HUDEP-2 (cell line): ENCODE measurements around the gene ATP6AP1.

Source experiments
- DNase-seq, 76 experiments: peaks; one replicate each; lab custom pipeline; 2025; ENCODE audit not compliant: unreplicated experiment in 76 of 76; lab: John Stamatoyannopoulos, UW

ATP6AP1 gene

GRCh38 chrX:154467556-154467955 lies 39.1 kb downstream of the ATP6AP1 start:
- DNase-seq, result no peak

GRCh38 chrX:154468217-154468616 lies 39.7 kb downstream of the ATP6AP1 start:
- no peak for DNase-seq

- DNase-seq, result no peak
These were observed 40.6 kb downstream of the ATP6AP1 start for GRCh38 chrX:154469114-154469513.

- no peak for DNase-seq
These were observed 41.4 kb downstream of the ATP6AP1 start for GRCh38 chrX:154469880-154470279.

- no peak for DNase-seq
These were observed 42.0 kb downstream of the ATP6AP1 start for GRCh38 chrX:154470434-154470833.

- DNase-seq, result peak in 16 of 76 experiments; percentile 4 to 43 (median 22)
These were observed 42.6 kb downstream of the ATP6AP1 start for GRCh38 chrX:154470914-154471568.

- DNase-seq, result no peak
These were observed 43.6 kb downstream of the ATP6AP1 start for GRCh38 chrX:154471839-154472684.

- peak in 55 of 76 experiments; percentile 0 to 66 (median 34) for DNase-seq
These were observed 44.5 kb downstream of the ATP6AP1 start for GRCh38 chrX:154472685-154473632.

- peak in 2 of 76 experiments; percentile 2 to 4 for DNase-seq
These were observed 45.2 kb downstream of the ATP6AP1 start for GRCh38 chrX:154473683-154474082.

GRCh38 chrX:154476821-154477220 lies 48.3 kb downstream of the ATP6AP1 start:
- DNase-seq, result no peak

- peak in 1 of 76 experiments; percentile 3 for DNase-seq
These were observed 49.5 kb downstream of the ATP6AP1 start for GRCh38 chrX:154477891-154478477.

- peak in 75 of 76 experiments; percentile 3 to 95 (median 85) for DNase-seq
These were observed 50.5 kb downstream of the ATP6AP1 start, which contains the start of gene LAGE3 for GRCh38 chrX:154478728-154479622. Gene LAGE3, minus strand, starts transcription at chrX:154479281. Its CDS starts 366 bp downstream, at chrX:154478915.

GRCh38 chrX:154481195-154481594 lies 52.7 kb downstream of the ATP6AP1 start:
- no peak for DNase-seq

GRCh38 chrX:154481911-154482601 lies 53.6 kb downstream of the ATP6AP1 start:
- DNase-seq, result no peak

GRCh38 chrX:154482786-154483185 lies 54.3 kb downstream of the ATP6AP1 start:
- no peak for DNase-seq

- no peak for DNase-seq
These were observed 54.8 kb downstream of the ATP6AP1 start for GRCh38 chrX:154483325-154483724.

- DNase-seq, result peak in 64 of 76 experiments; percentile 1 to 76 (median 46)
These were observed 56.0 kb downstream of the ATP6AP1 start for GRCh38 chrX:154484255-154485149.
